HG03135 (cell line): ENCODE measurements around the gene WDR27.
"Not testable (repeated sequence)": the region's sequence is repeated elsewhere in the genome, so short reads cannot be mapped to it uniquely, and the experiment has no call there.

ENCODE experiments used
- ATAC-seq: cut with Tn5 transposase; IDR thresholded peaks from one replicate; pipeline ENCODE4 v1.9.1; 2021; ENCODE audit warnings: mild to moderate bottlenecking, moderate library complexity; ENCODE audit not compliant: unreplicated experiment

WDR27 gene

DNA sequence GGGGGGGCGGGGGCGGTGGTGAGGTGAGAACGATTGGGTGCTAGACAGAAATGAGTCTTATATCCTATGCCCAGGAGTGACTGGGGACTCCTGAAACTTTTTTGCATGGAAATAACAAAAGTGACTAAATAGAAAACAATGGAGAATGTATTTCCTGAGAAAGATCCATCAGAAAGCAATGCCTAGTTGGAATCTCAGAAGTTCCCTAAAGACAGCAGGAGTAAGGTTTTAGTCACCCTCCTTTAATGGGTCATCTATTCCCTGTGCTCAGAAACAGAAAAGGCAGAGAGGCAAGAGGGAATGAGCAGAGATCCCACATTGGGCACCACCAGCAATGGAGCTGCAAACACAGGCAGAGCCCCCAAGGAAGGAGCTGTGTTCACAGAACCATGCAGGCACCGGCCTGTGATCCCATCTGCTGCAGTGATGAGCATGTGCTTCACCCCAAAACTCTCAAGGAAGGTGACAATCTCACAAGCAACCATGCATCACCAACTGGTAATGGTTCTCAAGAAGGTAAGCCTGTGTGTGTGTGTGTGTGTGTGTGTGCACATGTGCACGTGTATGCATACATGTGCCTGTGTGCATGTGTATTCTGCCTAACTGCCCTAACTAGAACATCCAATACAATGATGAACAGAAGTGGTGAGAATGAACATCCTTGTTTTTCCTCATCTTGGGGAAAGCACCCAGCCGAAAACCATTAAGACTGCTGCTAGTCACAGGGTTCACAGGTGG lies 168.4 kb downstream of the WDR27 start:
- ATAC-seq, result no peak

DNA sequence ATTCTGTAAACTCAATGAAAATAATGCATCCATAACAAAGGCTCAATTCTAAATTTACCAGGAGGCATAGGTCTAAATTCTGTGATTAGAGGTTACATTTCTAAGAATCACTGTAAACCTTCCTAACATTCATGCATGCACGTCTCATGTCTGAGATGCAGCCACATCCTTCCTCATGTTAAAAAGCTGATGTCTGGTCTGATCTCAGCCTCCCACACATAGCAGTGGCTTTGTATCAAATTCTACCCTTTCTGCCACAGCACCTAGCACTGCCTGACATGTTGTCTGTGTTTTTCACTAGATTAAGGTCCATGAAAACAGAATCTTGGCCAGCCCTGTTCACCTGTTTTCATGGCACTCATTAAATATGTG lies 171.1 kb downstream of the WDR27 start:
- no peak for ATAC-seq

DNA sequence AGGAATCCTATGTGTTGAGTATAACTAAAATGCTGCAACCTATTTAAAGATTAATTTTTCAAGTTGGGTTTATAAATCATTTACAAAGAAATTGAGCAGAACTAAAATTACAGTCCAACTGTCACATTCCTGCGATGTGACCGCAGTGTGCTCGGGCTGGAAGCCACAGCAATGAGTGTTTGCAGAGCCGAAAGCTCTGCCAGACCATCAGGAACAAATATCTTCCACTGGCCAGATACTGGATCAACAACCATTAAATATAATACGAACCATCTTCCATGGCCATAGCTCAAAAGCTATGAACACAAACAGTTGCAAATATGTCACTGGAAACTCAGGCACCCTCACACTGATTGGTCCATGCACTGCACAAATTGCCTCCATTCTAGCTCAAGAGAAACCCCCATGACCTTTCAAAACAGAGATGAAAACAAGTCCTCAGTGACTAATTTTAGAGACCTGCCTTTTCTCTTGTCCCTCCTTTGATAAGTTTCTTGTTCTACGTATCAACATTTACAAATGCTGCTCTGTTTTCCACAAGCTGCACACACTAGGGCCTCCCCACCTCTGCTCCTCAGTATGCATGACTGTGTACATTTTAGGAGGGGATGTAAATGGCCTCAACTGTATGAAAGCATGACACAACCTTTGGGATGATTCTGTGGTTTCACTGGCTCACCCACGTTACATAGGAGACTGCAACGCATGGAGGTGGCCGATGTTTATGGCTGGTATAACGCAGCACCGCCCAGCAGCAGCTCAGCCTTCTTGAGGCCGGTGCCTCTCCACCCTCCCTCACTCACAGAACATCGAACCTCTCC lies 171.7 kb downstream of the WDR27 start:
- no peak for ATAC-seq

DNA sequence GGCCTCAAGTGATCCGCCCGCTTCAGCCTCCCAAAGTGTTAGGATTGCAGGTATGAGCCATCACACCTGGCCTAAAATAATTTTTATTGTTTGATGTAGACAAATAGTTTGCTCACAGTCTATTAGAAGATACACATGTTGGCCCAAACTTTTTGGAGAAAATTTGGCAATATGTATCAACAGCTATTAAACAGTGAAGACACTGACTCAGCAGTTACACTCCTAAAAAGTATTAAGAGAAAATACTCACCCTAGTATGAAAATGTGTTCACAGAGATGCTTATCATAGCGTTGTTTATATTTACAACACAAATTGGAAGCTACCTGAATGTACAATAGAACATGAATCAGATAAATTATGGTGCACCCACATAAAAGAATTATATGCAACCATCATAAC lies 173.1 kb downstream of the WDR27 start:
- no peak for ATAC-seq

DNA sequence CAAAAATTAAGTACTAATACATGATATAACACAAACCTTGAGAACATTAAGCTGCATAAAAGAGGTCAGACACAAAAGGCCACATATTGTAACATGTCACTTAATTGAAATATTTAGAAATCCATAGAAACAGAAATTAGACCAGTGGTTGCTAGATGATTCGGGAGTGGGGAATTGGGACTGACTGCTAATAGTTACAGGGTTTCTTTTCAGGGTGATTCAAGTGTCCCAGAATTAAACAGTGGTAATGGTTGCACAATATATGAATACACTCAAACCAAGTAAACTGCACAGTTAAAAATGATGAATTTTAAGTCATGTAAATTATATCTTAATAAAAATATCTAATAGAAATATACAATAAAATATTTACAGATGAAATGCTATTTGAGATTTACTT lies 174.5 kb downstream of the WDR27 start:
- ATAC-seq, result no peak

DNA sequence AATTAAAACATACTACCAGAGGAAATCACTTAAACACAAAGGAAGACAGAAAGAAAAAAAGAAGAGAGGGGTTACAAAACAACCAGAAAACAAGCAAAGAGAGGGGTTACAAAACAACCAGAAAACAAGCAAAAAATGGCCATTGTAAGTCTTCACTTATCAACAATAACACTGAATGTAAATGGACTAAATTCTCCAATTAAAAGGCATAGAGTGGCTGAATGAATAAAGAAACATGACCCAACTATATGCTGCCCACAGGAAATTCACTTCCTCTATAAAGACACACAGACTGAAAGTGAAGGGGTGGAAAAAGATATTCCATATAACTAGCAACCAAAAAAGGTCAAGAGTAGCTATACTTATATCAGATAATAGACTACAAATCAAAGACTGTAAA lies 180.0 kb downstream of the WDR27 start:
- no peak for ATAC-seq

DNA sequence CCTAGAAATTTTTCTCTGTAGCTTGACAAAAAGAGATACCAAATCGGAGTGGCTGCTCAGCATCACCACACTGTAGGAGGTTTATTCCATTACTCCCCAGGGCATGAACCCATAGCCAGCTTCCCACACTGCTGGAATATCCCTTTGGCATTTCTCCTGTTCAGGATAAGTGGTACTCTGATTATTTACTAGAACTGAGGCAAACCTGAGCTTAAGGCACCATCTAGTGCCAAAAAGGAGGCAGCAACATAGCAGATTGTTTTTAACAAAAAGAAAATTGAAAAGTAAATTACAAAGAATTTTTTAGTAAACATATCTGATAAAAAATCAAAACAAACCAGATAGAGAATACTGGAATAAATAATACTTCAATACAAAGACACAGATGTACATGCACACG lies 181.7 kb downstream of the WDR27 start:
- ATAC-seq, result no peak

DNA sequence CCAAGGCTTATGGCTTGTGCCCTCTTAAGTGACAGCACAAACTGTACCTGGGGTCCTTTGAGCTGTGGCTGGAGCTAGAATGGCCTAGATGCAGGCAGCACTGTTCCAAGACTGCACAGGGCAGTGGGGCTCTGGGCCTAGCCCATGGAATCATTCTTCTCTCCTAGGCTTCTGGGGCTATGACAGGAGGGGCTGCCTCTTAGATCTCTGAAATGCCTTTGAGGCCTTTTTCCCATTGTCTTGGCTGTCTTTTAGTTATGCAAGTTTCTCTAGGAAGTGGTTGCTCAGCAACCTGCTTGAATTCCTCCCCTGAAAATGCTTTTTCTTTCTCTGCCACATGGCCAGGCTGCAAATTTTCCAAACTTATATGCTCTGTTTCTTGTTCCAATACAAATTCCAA lies 183.4 kb downstream of the WDR27 start:
- ATAC-seq, result no peak

DNA sequence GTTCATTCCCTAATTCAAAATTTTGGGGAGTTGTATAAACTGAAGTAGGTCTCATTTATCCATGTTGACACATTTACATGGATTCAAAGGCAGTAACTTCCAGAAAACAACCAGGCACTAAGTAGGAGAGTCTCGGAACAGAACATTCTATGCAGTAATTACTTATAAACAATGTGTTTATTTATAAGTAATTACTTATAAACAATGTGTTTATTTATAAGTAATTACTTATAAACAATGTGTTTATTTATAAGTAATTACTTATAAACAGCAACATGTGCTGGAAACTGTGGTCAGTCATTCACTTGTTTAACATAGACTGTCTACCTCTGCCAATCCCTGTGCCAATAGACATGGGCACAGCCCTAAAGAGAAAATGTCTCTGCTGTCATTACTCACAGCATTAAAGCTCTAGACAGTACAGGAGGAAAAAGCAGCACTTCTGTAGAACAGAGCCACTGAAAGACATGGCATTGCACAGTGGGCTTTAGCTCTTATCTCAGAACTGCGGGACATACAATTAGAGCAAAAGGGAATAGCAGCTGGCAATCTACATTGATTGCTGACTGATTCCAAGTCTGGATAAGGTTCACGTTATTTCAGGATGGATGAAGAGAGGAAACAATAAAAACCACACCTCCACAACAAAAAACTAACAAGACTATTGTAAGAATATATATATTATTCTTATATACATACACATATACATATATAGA lies 188.2 kb downstream of the WDR27 start:
- ATAC-seq, result no peak

DNA sequence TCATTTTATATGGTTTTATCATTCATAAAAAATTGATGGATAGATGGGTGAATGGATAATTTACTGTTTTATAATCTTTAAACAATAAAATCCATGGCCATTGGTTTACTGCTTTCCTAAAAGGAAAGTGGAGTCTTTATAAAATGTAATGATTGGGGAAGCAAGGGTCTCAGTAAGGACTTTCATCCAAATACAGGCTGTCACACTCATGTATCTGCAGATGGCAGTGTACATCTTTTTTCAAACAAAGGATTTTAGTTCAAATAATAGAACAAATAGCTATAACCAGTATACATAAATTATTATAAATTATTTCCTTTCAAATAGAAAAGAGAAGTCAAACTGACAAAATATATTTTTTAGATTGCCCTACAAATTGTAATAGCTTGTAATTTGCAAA lies 190.0 kb downstream of the WDR27 start:
- not testable (repeated sequence) for ATAC-seq

DNA sequence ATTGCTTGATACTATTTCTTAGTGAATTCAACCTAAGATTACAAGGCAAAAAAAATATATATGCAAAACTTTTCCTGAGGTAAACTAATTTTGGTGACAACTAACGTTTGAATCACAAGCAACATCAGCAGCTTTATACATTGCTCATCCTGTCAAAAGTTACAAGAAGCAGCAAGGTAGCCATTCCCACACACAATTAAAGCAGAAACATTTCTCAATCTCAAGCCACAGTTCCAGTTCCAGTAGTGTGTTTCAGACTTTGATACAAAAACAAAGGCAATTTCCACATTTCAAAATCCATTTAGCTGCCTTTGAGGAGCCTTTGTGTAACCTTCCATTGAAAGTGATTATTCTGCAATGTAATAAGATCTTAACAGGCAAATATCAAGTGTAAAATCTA lies 191.0 kb downstream of the WDR27 start:
- ATAC-seq, result no peak

DNA sequence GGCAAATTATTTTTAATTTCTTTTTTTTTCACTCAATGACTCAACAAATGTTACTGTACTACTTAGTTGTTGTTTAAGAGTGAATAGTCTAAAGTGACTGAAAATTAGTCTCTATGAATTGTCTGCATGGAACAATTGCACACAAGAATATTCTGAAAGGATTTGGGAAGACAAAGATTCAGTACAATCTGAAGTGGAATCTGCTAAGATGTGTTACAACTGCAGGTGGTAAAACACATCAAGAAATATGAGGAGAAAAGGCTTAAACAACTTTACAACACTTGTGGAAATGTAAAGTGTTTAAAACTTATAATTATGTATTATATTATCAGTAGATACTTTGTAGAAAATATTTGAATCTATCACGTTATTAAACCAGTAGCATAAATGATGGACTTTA lies 193.4 kb downstream of the WDR27 start:
- no peak for ATAC-seq

DNA sequence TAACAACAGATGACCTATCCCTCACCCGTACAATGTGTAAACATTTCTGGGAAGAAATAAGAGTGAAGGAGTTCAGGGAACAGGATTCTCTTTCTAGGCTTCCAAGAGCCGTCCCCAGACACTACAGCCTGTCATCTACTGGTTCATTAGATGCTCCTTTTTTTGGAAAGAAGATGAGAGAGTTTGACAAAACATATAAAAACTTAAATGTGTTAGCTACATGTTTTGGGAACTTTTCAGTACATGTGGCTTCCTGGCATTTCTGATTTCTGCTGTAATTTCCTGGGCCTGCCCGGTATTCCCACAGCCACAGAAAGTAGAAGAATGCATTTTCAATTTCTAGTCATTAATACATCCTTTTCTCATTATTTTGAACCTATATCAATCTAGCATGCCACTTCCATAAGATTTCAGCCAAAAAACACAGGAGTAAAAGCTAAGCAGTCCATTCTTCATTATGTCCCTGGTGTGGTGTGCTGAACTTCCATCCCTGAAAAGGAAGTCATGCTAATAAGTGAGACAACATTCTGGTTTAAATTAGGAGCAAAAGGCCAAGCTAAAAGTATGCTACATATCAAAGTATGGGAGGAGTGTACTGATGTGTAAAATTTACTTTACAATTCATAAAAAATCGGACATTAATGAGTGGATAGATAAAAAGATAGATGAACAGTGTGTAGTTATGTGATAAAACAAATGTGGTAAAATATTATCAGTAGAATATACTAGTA lies 198.2 kb downstream of the WDR27 start:
- no peak for ATAC-seq

DNA sequence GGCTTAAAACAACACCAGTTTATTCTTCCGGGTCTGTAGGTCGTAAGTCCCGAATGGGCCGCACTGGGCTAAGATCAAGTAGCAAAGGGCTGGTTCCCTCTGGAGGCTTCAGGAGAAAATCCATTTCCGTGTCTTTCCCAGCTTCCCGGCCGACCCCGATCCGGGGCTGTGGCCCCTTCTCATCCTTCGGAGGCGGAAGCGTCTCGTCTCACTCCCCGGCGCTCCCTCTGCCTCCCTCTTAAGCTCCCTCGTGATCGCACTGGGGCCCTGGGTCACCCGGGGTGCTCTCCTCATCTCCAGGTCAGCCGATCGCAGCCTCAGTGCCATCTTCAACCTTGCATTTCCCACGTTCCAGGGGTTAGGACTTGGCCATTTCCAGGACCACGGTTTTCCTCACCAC lies 199.4 kb downstream of the WDR27 start:
- ATAC-seq, result no peak

DNA sequence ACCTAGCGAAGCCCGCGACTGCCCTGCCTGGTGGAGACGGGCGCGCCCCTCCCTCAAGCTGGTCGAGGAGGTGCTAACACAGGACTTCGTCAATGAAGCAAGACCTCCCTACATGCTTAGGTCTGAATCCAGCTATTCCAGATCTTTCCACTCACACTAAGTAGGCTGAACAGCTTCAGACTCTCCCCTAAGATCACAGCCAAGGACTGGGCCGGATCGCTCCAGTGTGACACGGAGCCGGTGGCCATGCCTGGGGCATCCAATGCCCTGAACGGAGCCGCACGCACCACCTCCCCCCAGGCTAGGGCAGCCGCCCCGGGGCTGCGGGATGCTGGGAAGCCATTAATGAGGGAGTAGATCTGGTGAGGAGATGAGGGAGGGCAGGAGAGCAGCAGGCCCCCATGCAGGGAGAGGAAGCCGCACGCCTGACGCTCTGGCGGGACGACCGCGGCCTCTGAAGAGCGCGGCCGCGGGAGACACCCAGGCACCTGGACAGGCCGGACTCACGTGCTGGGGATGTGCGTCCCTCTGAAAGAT lies 200.0 kb downstream of the WDR27 start:
- ATAC-seq, result no peak

DNA sequence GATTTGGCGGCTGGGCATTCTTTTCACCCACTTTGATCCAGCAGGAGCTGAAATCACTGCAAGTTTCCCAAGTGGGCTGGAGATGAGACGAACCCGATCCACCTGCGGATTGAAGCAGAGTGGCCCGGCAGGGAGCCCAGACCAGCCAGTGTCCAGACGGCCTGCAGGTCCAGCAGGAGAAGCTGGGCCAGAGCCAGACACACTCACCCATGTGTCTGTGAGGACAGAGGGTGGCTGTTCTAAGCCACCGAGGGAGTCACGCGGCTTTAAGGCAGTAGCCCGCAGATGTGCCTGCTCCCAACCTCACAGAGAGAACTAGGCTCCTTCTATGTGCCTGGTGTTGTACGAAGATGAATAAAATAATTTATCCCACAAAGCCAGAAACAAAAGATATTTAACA lies 200.7 kb downstream of the WDR27 start:
- no peak for ATAC-seq

DNA sequence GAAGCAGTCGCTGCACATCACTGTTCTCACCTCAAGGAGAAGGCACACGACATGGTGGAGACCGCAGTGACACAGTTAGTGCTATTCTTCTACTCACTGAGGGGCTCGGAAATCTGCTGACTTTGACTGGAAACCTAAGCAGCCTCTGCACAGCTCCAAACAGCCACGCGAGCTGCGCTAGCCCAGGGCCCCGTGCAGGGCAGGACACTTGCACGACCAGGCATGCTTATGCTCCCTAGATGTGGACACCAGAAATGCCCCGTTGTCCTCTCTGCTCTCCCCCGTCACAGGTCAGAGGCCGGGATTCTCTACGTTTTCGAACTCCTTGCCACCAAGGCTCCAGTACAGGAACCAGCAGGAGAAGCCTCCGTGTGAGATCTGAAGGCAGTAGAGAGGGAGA lies 201.1 kb downstream of the WDR27 start:
- no peak for ATAC-seq

DNA sequence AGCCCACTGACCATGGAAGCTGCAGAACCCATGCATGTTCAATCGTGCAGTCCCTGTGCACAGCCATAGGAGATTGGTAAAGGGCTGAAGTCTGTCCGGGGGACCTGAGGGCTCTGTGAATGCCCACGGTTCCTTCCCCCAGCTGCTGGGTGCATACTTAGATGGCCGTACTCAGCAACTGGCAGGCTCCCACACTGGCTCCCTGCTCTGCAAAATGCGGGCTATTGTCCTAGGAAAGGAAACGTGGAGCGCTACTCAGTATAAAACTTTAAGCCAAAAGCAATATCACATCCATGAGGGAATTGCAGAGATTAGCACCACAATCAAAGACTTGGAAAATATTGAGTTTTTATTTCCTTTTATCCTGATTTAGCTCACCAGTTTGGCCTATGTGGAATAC lies 202.0 kb downstream of the WDR27 start:
- no peak for ATAC-seq

DNA sequence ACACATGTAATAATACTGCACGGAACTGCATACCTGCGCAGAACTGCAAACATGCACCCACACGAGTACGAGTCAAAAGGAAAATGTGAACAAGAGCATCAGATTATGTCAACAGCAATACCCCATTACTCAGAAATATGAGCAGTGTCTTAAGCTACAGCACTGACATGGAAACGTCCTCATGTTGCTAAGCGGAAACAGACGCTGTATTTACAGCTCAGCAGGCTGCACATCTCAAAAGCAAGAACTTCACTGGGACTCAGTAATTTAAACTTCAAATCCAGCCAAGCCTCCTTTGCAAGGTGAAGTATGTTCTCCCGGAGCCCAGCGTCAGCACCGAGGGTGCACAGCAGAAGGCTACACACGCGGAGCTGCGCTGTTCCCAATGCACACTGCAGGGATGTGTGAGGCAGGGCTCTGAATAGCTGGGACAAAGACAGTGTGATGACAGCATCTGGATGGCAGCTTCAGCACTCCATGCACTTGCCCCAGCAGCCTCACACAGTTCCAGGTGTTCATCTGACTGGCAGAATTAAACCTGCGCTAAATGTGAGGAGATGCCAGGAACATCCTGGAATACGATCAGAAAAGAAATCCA lies 202.8 kb downstream of the WDR27 start:
- ATAC-seq, result no peak

DNA sequence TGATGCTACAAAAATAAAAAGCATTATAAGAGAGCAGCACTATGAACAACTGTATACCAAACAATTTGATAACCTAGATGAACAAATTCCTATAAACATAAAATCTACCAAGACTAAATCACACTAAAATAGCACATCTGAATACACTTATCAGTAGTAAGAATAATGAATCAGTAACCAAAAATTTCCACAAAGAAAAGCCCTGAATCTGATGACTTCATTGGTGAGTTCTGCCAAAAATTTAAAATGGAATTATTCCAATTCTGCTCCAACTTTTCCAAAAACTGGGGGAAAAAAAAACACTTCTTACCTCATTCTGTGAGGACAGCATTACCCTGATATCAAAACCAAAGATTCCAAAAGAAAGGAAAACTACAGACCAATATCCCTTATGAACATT lies 206.2 kb downstream of the WDR27 start:
- ATAC-seq, result no peak

DNA sequence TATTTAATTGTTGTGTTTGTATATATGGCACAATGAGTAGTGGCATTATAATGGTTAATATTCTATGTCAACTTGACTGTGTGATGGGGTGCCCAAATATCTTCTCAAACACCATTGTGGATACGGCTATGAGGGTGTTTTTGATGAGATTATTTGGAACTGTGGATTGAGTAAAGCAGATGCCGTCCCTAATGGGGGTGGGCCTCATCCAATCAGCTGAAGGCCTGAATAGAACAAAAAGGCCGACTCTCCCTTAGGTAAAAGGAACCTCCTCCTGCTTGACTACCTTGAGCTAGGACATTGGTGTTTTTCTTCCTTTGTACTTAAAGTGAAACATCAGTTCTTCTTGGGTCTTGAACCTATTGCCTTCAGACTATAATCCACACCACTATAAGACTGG lies 207.8 kb downstream of the WDR27 start:
- ATAC-seq, result no peak
